GM18517 (cell line): ENCODE results near the gene FCHSD1.

ENCODE experiments used
- ATAC-seq: cut with Tn5 transposase; IDR thresholded peaks from one replicate; pipeline ENCODE4 v1.9.1; 2021; ENCODE audit warnings: mild to moderate bottlenecking, moderate library complexity; ENCODE audit not compliant: unreplicated experiment

The FCHSD1 gene

DNA sequence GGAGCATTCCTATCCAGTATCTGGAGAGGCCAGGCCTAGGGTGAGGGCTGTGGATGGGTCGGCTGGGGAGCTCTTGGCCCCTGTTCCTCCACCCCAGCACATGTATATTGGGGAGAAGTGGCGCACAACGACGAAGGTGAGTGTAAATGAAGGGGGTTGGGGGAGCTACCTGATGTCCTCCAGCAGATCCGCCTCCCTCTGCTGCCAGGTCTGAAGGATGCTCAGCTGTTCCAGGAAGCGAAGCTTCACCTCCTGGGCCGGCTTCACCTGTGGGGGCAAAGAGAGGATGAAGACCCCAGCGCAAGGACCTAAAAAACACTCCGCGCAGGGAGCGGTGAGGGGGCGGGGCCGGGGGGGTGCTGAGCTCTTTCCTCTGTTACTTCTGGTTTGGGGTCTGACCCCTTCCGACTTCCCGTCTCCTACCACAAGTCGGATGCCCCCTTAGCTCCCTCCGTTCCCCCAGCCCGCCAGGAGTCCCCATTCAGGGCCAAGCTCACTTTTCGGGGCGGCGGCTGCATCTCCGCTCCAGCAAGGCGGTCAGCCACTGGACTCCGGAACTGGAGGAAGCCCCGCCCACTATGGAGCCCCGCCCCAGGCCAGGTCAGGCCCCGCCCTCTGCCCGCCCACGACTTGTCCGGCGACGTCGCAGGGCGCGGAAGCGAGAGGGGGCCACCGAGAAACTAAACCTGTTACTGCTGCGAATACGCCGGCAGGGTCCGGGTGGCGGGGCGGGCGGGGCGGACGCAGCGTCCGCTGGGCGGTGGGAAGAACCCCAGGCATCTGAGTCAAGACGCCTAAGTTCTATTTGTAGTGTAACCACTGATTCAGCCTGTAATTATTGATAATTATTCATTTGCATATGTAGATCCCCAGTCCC lies at the start of gene FCHSD1:
Gene FCHSD1 (minus strand): TSS at position 568 of the 877 bp plus-strand sequence. CDS start 50 bp downstream, at position 518.
- ATAC-seq: peak; percentile 94

- no peak for ATAC-seq
These were observed 46.4 kb upstream of the FCHSD1 start for GRCh38 chr5:141697586-141697985.

DNA sequence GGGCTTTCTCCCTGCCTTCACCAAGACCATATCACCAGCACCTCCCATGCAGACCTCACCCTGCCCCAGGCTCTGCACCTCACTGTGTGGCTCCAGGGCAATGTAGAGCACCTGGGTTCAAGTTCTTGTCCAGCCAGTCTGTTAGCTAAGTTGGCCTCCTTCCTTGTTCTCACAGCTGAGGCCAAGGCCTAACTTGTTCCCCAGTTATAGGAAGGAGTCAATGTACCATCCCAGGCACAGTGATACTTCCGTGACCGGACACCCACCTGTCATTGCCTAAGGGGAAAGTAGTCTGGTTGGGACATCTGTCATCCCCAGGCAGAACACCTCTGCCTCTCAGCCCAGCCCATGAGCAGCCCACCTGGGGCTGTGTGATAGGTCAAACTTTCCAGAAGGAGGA lies 45.2 kb upstream of the FCHSD1 start:
- no peak for ATAC-seq

DNA sequence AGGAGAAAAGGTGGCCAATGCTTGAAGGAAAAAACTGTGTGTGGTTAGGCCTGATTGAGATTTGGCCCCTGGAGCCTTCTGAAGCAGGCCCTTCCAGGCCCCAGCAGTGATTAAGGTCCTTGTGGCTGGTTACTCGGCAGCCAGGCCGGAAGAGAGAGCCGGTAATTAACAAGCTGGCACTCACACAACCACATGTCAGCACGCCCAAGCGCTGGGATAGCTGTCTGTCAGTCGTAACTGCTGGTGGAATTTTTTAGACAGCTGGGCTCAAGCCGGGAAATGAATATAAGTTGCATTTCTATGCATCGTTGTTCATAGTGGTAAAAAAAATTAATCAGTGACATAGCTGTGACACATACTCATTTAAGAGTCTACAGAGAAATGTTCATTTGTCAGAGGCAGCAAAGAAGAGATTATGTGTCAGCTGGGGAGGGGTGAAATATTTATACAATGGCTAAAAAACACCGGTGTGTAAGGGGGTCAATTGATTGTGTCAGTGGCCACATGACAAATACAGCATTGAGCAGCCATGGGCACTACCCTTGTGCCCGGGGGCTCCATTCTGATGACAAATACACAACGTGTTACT lies 44.5 kb upstream of the FCHSD1 start:
- ATAC-seq: no peak

DNA sequence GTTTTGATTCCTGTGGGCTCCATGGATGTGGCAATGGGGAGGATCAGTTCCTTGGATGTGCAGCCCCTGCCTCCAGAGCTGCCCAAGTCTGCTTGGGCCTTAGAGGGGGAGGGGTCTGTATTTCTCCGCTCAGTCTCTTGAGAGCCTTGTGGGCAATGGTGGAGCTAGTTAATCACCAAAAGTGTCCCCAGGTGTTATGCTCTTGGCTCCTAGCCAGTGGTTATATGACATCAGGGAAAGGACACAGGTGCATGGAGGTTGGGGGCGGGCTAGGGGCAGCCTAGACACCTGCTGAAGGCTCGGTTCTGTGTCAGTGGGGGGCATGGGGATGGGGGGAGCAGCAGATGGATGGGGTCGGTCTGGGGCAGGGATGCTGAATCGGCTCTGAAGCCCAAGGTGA lies 43.3 kb upstream of the FCHSD1 start:
- ATAC-seq: no peak

GRCh38 chr5:141692919-141693725 lies 41.9 kb upstream of the FCHSD1 start:
- no peak for ATAC-seq

DNA sequence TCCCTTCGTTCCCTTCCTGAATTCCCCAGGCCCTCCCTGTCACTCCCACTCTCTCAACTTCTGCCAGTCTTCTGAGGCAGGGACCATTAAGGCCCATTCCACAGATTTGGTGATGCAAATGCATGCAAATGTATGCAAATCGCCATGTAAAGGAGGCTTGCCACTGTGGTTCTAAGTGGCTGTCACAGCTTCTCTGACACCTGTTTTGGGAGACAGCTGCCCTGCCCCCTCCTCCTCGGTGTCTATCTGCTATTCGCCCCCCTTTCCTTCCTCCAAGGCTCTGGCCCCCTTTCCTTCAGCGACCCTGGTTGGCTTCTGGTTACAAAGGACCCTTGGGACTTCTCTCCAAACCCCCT lies 41.3 kb upstream of the FCHSD1 start:
- no peak for ATAC-seq

GRCh38 chr5:141691867-141692532 lies 40.8 kb upstream of the FCHSD1 start:
- ATAC-seq: peak; percentile 89

GRCh38 chr5:141691286-141691866 lies 40.2 kb upstream of the FCHSD1 start:
- ATAC-seq: no peak

- no peak for ATAC-seq
These were observed 35.6 kb upstream of the FCHSD1 start for GRCh38 chr5:141686648-141687416.

- ATAC-seq: no peak
These were observed 34.4 kb upstream of the FCHSD1 start for GRCh38 chr5:141685591-141685990.

DNA sequence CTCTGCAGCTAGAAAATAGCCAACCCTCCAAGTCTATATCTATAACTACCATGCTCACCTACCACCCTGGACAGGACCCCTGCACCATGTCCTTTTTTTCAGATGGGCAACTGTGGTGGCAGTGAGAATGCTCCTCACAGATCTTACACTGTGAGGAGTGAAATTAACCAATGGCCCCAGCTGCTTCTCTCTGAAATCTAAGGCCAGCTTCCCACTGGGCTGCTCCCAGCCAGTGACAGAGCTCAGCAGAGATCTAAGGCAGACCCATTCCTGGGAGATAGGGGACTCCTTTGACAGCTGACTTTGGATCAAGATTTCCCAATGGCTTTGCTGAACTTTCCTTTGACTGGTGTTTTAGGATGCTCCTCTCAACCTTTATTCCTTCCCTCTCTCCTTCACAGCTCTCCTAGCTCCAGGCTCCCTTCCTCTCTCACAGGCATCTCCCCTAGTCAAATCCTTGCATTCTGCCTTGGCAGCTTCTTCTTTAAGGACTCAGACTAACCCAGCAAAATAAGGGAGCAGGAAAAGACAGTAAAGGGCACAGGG lies 32.5 kb upstream of the FCHSD1 start:
- ATAC-seq: no peak

- no peak for ATAC-seq
These were observed 30.8 kb upstream of the FCHSD1 start, which contains the start of gene ARAP3 for GRCh38 chr5:141681695-141682641. Gene ARAP3, minus strand, starts transcription at chr5:141682230. Its CDS starts 1,744 bp downstream, at chr5:141680486.

- no peak for ATAC-seq
These were observed 30.1 kb upstream of the FCHSD1 start for GRCh38 chr5:141681295-141681694.

GRCh38 chr5:141680751-141681201 lies 29.6 kb upstream of the FCHSD1 start:
- ATAC-seq: no peak

GRCh38 chr5:141680178-141680577 lies 29.0 kb upstream of the FCHSD1 start:
- no peak for ATAC-seq

GRCh38 chr5:141677415-141677814 lies 26.2 kb upstream of the FCHSD1 start:
- no peak for ATAC-seq

DNA sequence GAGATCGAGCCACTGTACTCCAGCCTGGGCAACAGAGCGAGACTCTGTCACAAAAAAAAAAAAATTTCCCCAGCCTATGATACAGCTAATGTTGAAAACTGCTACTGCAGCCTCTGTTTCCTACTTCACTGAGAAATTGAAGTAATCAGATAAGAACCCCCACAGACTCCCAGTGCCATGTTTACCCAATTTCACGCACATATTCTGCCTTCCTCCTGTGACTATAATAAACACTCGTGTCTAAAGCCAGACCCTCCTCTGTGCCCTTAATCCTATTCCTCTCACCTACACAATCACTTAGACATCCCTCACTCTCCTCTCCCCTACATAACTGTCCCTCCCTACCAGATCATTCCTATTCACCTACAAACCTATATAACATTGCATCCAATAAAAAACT lies 24.5 kb upstream of the FCHSD1 start:
- ATAC-seq: no peak
